Measurements from ENCODE around the gene ZNF560.
"Not testable (repeated sequence)": the region's sequence is repeated elsewhere in the genome, so short reads cannot be mapped to it uniquely, and the experiment has no call there.

The ZNF560 gene

DNA sequence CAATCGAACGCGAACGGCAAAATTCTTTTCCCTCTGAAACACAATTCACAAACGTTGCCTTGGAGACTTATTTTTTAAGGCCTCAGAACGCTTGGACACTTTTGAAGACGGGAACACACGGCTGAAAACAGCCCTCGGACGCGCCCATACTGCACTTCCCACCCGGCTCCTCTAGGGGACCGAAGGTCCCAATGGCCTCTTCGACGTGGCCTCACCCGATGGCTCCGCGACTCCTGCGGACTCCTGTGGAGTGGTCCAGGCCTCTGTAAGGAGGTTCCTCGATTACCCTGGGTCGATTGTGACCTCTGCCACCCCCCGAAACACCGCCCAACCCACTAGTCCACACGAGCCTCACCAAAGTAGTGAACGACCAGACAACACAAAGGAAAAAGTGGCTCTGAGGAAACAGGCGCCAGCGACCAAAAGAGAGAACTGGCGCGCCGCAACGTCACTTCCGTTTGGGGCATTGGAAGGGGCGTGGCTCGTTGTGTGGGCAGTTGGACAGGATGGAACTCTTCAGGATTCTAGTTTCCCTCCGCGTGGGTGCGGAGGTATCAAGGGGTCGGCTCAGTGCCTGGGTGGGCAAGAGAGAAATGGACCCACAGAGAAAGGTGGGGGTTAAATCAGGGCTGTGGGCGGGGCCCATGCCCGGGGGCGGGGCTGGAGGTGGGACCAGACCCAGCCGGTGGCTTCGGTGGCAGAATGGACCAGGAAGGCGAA is at the start of gene ZNF560:
ZNF560 (minus strand) TSS at position 434 of the 720 bp plus-strand sequence. CDS start 23,303 bp downstream, outside the sequence.
- no peak for DNase-seq

DNA sequence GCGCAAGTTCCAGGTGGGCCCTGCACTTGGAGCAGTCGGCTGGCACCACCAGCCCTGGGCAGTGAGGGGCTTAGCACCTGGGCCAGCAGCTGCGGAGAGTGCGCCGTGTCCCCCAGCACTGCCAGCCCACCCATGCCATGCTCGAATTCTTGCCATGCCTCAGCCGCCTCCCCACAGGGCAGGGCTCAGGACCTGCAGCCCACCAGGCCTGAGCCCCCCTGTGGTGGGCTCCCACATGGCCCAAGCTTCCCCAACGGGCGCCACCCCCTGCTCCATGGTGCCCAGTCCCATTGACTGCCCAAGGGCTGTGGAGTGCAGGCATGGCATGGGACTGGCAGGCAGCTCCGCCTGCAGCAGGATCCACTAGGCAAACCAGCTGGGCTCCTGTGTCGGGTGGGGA is 49.5 kb upstream of the ZNF560 start:
- DNase-seq = no peak

DNA sequence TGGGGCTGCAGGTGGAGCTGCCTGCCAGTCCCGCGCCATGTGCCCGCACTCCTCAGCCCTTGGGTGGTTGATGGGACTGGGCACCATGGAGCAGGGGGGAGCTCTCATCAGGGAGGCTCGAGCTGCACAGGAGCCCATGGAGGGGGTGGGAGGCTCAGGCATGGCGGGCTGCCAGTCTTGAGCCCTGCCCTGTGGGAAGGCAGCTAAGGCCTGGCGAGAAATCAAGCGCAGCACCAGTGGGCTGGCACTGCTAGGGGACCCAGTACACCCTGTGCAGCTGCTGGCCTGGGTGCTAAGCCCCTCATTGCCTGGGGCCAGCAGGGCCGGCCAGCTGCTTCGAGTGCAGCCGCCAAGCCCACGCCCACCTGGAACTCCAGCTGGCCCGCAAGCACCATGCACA is 42.9 kb upstream of the ZNF560 start:
- not testable (repeated sequence) for DNase-seq

DNA sequence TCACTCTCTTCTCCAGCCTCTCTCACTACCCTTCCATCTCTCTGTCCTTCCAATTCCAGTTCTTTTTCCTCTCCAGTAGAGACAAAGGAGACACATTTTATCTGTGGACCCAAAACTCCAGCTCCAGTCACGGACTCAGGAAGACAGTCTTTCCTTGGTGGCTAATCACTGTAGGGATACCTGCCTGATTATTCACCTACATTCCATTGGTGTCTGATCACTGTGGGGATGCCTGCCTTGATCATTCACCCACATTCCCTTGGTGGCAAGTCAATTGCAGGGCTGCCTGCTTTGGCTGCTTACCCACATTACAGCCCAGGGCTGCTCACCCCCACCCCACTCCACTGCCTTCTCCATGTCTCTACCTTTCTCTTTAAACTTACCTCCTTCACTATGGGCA is 41.5 kb upstream of the ZNF560 start:
- not testable (repeated sequence) for DNase-seq

DNA sequence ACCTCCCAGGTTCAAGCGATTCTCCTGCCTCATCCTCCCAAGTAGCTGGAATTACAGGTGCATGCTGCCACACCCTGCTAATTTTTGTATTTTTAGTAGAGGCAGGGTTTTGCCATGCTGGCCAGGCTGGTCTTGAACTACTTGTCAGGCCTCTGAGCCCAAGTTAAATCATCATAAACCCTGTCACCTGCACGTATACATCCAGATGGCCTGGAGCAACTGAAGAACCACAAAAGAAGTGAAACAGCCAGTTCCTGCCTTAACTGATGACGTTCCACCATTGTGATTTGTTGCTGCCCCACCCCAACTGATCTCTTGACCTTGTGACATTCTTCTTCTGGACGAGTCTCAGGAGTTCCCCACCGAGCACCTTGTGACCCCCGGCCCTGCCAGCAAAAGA is 40.8 kb upstream of the ZNF560 start:
- DNase-seq = not testable (repeated sequence)

DNA sequence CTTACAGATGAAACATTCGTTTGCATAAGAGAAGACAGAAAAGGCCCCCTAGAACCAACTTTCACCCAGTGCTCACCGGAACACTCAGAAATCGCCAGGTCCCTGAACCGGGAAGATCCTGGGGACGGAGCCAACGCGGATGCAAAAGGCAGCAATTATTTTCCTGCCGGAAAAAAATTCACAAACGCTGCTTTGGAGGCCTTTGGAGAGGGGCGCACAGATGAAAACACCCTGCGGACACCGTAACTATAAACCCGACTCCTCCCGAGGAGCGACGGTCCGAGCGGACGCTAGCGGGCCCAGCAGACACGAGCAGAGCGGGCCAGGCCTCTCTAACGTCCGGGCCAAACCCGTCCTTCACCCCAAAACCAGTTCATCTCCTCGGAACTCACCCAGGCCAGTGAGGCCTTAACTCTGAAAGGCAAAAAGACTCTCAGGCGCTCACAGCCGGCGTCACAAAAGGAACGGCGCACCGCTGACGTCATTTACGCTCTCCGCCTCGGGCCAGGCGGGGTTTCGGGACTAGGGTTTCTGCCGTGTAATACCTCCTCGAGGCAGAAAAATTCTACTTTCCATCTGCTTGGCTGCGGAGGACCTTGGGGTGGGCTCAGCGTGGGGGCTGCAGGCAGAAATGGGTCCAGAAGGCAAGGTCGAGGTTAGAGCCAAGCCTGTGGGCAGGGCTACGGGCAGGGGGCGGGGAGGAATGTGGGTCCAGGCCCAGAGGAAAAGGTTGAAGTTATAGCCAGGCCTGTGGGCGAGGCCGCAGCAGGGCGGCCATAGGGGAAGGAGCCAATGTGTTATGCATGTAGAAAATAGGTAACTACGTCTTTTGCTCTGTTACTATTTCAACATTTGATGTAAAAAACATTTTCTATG is 40.0 kb upstream of the ZNF560 start, which contains the start of gene ZNF426:
ZNF426 (minus strand) TSS at position 463 of the 876 bp plus-strand sequence. CDS start 2,413 bp downstream, outside the sequence.
- DNase-seq = peak; percentile 87 to 90

DNA sequence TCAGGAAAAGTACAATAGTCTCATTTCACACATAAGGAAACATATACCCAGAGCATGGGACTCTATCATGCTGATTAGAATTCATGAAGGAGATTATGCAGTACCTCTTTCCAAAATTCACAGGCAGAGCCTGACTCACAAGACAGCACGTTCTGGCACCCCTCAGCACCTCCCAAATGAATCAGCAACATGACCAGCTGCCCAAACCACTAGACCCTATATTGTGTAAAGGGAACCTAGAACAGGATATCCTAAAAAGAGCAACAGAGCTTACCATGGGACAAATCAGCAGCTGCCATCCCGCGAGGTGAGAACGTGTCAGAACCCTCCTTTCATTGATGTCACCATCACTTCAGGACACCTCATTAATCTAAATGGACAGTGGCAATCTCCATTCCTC is 37.5 kb upstream of the ZNF560 start:
- no peak for DNase-seq

DNA sequence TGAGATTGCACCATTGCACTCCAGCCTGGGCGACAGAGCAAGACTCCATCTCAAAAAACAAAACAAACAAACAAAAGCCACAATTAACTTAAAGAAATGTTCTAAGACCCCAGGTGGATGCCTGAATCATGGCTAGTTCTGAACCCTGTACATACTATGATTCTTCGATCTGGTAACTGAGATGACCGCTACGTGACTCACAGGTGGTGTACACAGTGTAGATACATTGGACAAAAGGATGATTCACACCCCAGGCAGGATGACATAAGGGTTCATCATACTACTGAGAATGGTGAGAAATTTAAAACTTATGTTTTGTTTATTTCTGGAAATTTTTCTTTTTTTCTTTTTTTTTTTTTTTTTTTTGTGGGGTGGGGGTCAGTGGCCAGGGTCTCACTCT is 33.5 kb upstream of the ZNF560 start:
- DNase-seq = no peak

DNA sequence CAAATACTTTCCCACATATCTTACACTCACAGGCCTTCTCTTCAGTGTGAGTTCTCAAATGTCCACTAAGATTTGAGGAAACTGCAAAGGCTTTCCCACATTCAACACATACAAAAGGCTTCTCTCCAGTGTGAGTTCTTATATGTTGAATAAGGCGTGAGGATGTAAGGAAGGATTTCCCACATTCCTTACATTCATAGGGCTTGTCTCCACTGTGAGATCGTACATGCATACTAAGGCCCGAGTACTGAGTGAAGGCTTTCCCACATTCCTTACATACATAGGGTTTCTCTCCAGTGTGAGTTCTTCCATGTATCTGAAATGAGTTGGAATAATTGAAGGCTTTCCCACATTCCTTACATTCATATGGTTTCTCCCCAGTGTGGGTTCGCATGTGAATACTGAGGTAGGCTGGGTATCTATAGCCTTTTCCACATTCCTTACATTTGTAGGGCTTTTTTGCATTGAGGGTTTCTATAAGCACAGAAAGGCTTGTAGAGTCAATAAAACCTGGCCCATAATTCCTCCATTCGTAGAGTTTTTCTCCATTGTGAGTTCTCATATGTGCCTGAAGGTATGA is 30.4 kb upstream of the ZNF560 start:
- no peak for DNase-seq

DNA sequence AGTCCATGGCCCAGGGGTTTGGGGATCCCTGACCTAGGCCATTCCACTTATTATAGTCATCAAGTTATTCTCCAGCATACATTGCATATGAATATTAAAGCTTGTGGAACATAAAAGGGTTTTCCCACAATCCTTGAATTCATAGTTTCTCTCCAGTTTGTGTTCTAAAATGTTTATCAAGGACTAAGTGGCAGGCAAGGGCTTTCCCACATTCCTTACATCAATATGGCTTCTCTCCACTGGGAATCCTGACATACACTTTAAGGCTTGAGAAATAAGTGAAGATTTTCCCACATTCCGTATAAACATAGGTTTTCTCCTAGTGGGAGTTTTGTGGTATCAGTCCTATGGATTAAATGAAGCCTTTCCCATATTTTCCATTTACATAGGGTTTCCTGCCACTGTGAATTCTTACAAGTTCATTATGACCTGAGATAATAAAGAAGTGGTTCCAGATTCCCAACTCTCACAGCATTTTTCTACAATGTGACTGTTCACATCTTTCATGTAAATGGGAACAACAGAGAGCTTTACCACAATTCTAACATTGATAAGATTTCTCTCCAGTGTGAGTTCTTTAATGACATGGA is 25.6 kb upstream of the ZNF560 start:
- DNase-seq = no peak

DNA sequence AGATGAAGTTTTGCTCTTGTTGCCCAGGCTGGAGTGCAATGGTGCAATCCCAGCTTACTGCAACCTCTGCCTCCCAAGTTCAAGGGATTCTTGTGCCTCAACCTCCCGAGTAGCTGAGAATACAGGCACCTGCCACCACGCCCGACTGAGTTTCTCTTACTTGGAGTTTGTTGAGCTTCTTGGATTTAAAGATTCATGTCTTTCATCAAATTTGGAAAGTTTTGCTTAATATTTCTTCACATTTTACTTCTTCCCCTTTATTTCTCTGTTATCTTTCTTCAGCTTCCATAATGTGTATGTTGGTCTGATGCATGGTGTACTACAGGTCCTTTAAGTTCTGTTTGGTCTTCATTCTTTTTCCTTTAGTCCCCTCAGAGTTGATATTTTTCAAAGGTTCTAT is 8.9 kb upstream of the ZNF560 start:
- no peak for DNase-seq

DNA sequence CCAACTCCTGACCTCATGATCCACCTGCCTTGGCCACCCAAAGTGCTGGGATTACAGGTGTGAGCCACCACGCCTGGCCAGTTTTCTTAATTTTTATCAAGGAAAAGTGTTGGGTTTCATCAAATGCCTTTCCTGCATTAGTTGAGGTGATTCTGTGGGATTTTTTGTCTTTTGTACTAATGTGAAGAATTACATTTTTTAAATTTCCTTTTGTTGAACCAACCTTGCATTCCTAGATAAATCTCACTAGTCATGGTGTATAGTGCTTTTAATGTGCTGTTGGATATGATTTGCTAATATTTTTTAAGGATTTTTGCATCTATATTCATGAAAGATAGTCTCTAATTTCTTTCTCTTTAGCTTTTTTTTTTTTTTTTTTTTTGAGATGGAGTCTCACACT is 2.4 kb upstream of the ZNF560 start:
- no peak for DNase-seq

DNA sequence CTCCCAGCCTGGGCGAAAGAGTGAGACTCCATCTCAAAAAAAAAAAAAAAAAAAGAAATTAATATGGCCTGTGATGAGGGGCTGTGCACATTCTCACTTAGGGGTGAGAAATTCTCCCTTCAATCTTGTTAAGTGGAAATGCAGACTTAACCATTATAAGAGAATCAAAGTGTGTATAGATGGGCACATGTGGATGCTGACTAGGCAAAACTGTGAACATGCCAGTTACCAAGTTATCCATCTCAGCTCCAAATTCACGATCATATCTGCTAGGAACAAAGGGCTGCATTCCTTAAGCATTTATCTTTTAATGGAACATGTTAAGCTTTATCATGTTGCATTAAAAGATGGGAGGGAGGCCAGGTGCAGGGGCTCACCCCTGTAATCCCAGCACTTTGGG is 4.3 kb downstream of the ZNF560 start:
- no peak for DNase-seq

DNA sequence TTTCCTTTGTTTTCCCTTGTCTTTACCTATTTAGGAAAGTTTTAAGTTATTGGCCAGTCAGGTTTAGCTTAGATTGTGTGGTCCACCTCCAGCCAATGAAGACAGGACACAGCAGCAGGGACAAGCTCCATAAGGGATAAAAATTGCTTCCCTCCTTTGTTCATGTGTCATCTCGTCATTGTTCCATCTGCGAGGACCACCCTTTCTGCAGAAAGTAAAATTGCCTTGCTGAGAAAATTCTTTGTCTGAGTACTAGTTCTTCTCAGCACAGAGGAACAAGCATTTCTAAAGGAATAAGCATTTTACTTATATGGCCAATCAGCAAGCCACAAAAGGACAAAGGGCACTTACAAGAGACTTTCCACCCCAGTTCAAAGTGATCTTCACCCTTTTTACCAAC is 11.4 kb downstream of the ZNF560 start:
- no peak for DNase-seq

DNA sequence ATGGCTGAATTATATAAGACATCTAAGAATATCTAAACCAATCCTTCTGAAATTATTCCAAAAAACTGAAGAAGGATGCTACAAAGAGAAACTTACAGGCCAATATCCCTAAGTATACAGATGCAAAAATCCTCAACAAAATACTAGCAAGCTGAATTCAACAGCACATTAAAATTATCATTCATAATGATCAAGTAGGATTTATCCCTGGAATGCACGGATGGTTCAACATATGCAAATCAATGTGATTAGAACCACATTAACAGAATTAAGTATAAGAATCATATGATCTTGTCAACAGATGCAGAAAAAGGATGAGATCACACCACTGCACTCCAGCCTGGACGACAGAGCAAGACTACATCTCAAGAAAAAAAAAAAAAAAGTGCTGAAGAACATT is 13.3 kb downstream of the ZNF560 start:
- no peak for DNase-seq

DNA sequence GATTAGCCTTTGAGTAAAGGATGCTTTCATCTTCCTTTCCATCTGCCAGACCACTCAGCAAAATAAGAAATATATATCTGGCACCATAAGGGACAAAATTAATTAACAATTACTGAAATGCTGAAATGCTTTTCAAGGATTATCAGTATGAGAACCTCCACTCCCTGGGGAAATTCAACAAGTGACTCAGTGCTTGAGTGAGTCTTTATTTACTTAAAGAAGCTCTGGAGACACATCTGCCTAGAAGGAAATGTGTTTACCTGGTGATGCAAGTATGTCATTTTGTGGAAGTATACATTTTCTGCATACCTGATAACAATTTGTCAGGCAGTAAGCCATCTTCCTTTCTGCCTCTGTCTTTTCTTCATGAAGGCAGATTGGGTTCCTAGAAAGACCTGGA is 23.4 kb downstream of the ZNF560 start:
- DNase-seq = no peak

DNA sequence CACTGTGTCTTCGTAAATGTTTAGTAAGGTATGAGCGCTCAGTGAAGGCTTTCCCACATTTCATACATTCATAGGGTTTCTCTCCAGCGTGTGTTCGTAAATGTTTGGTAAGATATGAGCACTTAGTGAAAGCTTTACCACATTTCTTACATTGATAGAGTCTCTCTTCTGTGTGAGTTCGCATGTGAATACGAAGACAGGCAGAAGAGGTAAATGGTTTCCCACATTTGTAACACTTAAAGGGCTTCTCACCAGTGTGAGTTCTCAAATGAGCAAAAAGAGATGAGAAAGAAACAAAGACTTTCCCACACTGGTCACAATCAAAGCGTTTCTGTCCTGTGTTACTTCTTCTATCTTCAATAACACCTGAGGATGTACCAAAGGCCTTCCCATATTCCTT is 31.3 kb downstream of the ZNF560 start:
- no peak for DNase-seq

DNA sequence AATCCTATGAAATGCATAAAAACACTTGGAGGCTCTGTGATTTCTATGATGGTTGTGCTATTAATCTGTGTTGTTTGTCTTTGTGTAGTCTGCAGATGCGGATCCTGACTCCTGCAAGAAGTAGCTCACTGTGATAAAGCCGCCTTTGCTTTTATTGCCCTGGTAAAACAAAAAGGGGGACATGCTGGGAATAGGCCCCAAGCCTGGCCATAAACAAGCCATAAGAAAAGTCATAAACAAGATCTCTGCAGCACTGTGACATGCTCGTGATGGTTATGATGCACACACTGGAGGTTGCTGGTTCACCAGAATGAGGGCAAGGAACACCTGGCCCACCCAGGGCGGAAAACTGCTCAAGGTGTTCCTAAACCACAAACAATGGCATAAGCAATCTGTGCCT is 36.5 kb downstream of the ZNF560 start:
- DNase-seq = no peak

DNA sequence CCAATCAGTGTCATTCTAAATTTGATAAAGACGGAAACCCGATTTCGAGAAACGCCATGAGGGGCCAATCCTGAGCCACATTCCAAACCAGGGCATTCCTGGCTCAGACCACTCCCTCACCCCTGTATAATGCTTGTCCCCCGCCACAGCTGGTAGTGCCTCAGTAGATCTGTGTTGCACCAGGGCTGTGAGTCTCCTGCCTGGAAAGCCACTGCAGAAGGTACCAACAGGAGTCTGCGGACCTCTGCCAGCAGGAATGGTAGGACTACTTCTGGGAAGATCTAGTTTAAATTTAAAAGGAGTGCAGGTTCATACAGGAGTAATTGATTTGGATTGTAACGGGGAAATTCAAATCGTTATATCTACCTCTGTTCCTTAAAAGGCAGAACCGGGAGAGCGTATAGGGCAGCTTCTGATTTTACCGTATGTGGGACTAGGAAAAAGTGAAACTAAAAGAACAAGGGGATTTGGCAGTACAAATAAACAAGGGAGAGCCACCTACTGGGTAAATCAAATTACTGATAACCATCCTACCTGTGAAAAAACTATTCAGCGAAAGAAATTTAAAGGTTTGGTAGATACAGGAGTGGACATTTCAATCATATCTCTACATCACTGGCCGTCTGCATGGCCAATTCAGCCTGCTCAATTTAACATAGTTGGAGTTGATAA is 42.3 kb downstream of the ZNF560 start:
- DNase-seq = no peak

DNA sequence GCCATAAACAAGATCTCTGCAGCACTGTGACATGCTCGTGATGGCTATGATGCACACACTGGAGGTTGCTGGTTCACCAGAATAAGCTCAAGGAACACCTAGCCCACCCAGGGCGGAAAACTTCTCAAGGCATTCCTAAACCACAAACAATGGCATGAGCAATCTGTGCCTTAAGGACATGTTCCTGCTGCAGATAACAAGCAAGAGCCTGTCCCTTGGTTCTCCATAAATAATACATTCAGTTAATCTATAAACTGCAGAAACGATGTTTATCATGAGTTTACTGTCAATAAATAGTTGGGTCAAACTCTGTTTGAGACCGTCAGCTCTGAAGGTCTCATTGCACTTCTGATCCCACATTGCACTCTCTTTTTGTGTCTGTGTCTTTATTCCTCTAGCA is 44.5 kb downstream of the ZNF560 start:
- no peak for DNase-seq

DNA sequence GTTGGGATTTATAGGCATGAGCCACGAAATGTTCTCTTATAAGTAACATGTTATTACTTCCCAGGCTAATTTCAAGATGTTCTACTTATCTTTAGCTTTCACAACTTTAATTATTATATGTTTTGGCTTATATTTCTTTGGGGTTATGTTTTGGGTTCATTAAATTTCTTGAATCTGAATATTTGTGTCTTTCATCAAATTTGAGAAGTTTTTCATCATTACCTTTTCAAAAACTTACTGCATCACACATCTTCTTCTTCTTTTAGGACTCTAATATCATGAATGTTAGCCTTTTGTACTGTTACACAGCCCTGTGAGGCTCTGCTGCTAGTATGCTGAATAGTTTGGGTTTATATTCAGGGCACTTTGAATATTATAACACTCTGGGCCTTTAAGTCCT is 53.4 kb downstream of the ZNF560 start:
- DNase-seq = no peak

DNA sequence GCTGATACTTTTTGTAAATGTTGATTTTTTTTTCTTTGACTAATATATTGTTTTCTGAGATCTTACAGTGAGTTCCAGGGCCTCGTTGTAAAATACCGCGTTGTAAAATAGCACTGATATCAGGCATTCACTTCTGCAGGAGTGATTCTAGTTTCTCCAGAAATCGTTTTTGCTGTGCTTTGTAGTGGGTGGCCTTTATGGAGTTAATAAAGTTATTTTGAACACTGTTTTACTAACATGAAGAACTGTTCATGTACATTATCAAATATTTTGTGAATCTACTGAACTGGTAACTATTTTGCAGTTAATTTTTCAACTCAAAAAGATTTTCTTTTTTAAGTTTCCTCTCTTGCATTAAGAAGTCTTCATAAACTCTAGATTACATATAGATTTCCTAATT is 62.1 kb downstream of the ZNF560 start:
- DNase-seq = no peak

All from NCI-H446 (cell line).